ENCODE measurements around the gene DOCK6.
A peak's percentile ranks its signal among the peaks of the same experiment; 100 is the strongest.
"Not testable (repeated sequence)": the region's sequence is repeated elsewhere in the genome, so short reads cannot be mapped to it uniquely, and the experiment has no call there.

DOCK6 gene

DNA sequence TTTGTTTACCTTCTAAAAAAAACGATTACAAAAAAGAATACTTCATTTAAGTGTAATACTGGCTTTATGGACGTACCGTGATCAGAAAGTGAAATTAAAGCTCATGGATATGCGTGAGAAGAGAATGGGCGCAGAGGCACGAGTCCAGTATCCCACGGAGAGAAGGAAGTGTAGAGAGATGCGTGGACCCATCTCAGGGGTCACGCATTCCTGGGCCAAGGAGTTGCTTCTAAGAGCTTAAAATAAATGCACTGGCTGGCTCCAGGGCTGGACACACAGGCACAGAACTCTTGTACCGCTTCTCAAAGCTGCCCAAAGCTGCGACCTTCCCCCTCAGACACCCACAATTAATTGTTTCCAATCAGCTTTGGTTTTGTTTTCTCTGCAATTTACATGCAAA is 98.0 kb downstream of the DOCK6 start:
- DNase-seq (ENCODE audit: low spot score), result no peak
- in situ Hi-C loops (cut with MboI; ENCODE audit: low sequenced_read_pairs, unreplicated experiment), result no loop called here
- TF ChIP-seq CTCF (IDR thresholded peaks at IDR 0.05; ENCODE audit: borderline replicate concordance, control extremely low read depth, extremely low read depth, insufficient read depth, missing control alignments), result no peak

DNA sequence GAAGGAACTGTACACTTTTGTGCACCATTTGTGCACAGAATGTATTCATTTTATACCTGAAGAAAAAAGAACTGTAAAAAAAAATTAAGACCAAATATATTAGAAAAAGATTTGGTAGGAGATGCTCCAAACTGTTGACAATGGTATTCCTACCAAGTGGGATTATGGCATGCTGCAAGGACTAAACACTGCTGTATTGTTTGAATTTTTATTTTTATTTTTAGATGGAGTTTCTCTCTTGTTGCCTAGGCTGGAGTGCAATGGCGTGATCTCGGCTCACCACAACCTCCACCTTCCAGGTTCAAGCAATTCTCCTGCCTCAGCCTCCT is 101.9 kb downstream of the DOCK6 start:
- DNase-seq (ENCODE audit: low spot score); in situ Hi-C loops (cut with MboI; ENCODE audit: low sequenced_read_pairs, unreplicated experiment): not testable (repeated sequence)

DNA sequence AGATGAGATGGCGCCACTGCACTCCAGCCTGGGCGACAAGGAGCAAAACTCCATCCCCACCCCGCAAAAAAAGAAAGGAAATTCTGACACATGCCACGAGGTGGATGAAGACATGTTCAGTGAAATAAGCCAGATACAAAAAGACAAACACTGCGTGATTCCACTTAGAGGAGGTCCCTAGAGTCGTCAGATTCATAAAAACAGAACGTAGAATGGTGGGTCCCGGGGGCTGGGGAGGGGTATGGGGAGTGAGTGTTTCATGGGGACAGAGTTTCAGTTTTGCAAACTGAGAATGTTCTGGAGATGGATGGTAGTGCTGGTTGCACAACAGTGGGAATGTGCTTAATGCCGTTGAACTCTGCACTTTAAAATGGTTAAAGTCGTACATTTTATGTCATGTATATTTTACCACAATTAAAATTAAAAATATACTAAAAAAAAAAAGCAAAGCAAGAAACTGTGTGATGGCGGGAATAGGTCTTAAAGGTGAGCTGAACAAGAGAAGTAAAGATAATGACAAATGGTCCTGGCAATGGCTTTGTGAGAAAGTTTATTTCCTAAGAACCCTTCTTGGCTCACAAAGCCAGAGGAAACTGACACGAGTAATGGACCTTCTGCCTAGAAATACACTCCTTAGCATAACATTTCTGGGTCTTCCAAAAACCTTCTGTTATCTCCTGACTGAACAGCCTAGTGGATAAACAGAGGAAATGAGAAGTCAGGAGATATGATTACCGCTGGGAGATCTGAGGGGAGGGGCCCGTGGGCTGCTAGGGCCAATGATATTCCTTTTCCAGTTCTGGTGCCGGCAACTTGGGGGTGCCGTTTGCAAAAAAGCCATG is 102.5 kb downstream of the DOCK6 start:
- TF ChIP-seq CTCF (IDR thresholded peaks at IDR 0.05; ENCODE audit: borderline replicate concordance, control extremely low read depth, extremely low read depth, insufficient read depth, missing control alignments), result no peak
- no peak for DNase-seq (ENCODE audit: low spot score)
- in situ Hi-C loops (cut with MboI; ENCODE audit: low sequenced_read_pairs, unreplicated experiment), result no loop called here

DNA sequence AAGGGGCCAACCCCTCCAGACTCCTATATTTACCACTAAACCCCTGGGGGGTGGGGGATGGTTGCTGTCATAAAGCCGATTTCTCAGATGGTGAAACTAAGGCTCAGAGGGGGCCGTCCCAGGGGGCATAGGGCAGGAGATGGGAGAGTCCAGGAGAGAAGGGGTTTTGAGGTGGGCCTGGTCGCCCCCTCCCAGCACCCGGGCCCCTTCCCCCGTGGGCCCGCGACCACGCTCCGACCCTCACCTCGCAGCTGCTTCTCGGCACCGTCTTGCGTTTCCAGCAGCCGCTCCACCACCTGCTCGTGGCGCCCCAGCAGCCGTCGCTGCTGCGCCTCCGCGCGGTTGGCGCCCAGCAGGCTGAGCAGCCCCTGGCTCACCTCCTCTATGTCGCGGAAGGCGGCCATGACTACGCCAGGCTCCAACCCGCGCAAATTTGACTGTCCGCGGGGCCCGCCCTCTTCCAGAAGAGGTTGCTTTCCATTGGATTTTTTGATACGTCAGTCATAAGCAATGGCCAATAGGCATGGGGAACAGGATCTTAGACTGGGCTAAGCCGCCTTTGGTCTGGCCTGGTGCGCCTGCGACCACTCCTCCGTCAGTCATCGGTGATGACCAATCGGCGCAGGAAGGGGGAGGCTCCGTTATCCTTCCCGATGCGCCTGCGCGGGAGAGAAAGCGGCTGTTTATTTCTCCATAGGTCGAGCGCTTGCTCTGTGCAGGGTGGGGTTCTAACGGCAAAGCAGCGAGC is 106.8 kb downstream of the DOCK6 start, which contains the start of gene SPC24:
Gene SPC24 (minus strand): TSS at position 410 of the 748 bp plus-strand sequence. CDS start 6 bp downstream, at position 404.
- DNase-seq (ENCODE audit: low spot score), result peak; percentile 100
- in situ Hi-C loops (cut with MboI; ENCODE audit: low sequenced_read_pairs, unreplicated experiment), result no loop called here
- TF ChIP-seq CTCF (IDR thresholded peaks at IDR 0.05; ENCODE audit: borderline replicate concordance, control extremely low read depth, extremely low read depth, insufficient read depth, missing control alignments), result no peak

GRCh38 chr19:11154683-11155047 is 107.7 kb downstream of the DOCK6 start:
- no peak for DNase-seq (ENCODE audit: low spot score)
- no peak for TF ChIP-seq CTCF (IDR thresholded peaks at IDR 0.05; ENCODE audit: borderline replicate concordance, control extremely low read depth, extremely low read depth, insufficient read depth, missing control alignments)
- in situ Hi-C loops (cut with MboI; ENCODE audit: low sequenced_read_pairs, unreplicated experiment), result no loop called here

GRCh38 chr19:11152318-11153062 is 109.8 kb downstream of the DOCK6 start:
- in situ Hi-C loops (cut with MboI; ENCODE audit: low sequenced_read_pairs, unreplicated experiment), result no loop called here
- DNase-seq (ENCODE audit: low spot score), result no peak
- TF ChIP-seq CTCF (IDR thresholded peaks at IDR 0.05; ENCODE audit: borderline replicate concordance, control extremely low read depth, extremely low read depth, insufficient read depth, missing control alignments), result no peak
